GM12872 (cell line): ENCODE measurements around the gene FAM200A.

ENCODE experiments used
- CTCF ChIP-seq: IDR thresholded peaks from 3 replicates; pipeline ENCODE4 v1.5.1; 2011; ENCODE audit warnings: low read depth, mild to moderate bottlenecking, low read length, moderate library complexity; ENCODE audit not compliant: insufficient read depth

The FAM200A gene

GRCh38 chr7:99551767-99552463 is at the start of gene FAM200A:
FAM200A (minus strand) TSS chr7:99552114; CDS start chr7:99548407, 3,707 bp downstream.
- no peak for TF ChIP-seq CTCF

GRCh38 chr7:99599836-99600235 is 47.9 kb upstream of the FAM200A start:
- TF ChIP-seq CTCF = no peak

GRCh38 chr7:99597762-99598501 is 46.0 kb upstream of the FAM200A start, which contains the start of gene TMEM225B:
TMEM225B (plus strand) TSS chr7:99598267; CDS start chr7:99604389, 6,122 bp downstream.
- no peak for TF ChIP-seq CTCF

GRCh38 chr7:99596408-99596955 is 44.6 kb upstream of the FAM200A start:
- TF ChIP-seq CTCF = no peak

- TF ChIP-seq CTCF = no peak
Observed at GRCh38 chr7:99594948-99595745, 43.2 kb upstream of the FAM200A start.

GRCh38 chr7:99588868-99589267 is 37.0 kb upstream of the FAM200A start:
- TF ChIP-seq CTCF = no peak
